ENCODE results near the gene PCNX4.
"Not testable (repeated sequence)": the region's sequence is repeated elsewhere in the genome, so short reads cannot be mapped to it uniquely, and the experiment has no call there.

PCNX4 gene

GRCh38 chr14:60099855-60100254 lies 8.1 kb downstream of the PCNX4 start:
- in situ Hi-C loops (cut with MboI; ENCODE audit: low sequenced_read_pairs), result not testable (repeated sequence)

GRCh38 chr14:60101786-60102185 lies 10.1 kb downstream of the PCNX4 start:
- in situ Hi-C loops (cut with MboI; ENCODE audit: low sequenced_read_pairs), result no loop called here

- in situ Hi-C loops (cut with MboI; ENCODE audit: low sequenced_read_pairs), result no loop called here
These were observed 10.7 kb downstream of the PCNX4 start for GRCh38 chr14:60102389-60102788.

GRCh38 chr14:60106339-60106738 lies 14.6 kb downstream of the PCNX4 start:
- in situ Hi-C loops (cut with MboI; ENCODE audit: low sequenced_read_pairs), result no loop called here

GRCh38 chr14:60107477-60107876 lies 15.8 kb downstream of the PCNX4 start:
- in situ Hi-C loops (cut with MboI; ENCODE audit: low sequenced_read_pairs), result no loop called here

- in situ Hi-C loops (cut with MboI; ENCODE audit: low sequenced_read_pairs), result no loop called here
These were observed 20.0 kb downstream of the PCNX4 start for GRCh38 chr14:60111732-60112131.

- in situ Hi-C loops (cut with MboI; ENCODE audit: low sequenced_read_pairs), result no loop called here
These were observed 23.2 kb downstream of the PCNX4 start for GRCh38 chr14:60114881-60115280.

GRCh38 chr14:60116181-60116580 lies 24.5 kb downstream of the PCNX4 start:
- in situ Hi-C loops (cut with MboI; ENCODE audit: low sequenced_read_pairs), result no loop called here

GRCh38 chr14:60125918-60126317 lies 34.2 kb downstream of the PCNX4 start:
- in situ Hi-C loops (cut with MboI; ENCODE audit: low sequenced_read_pairs), result no loop called here

GRCh38 chr14:60133487-60133886 lies 41.8 kb downstream of the PCNX4 start:
- in situ Hi-C loops (cut with MboI; ENCODE audit: low sequenced_read_pairs), result no loop called here

- in situ Hi-C loops (cut with MboI; ENCODE audit: low sequenced_read_pairs), result no loop called here
These were observed 43.0 kb downstream of the PCNX4 start for GRCh38 chr14:60134702-60135101.

GRCh38 chr14:60151715-60152114 lies 60.0 kb downstream of the PCNX4 start:
- in situ Hi-C loops (cut with MboI; ENCODE audit: low sequenced_read_pairs), result no loop called here

GRCh38 chr14:60153991-60154390 lies 62.3 kb downstream of the PCNX4 start:
- in situ Hi-C loops (cut with MboI; ENCODE audit: low sequenced_read_pairs), result no loop called here

- in situ Hi-C loops (cut with MboI; ENCODE audit: low sequenced_read_pairs), result no loop called here
These were observed 62.9 kb downstream of the PCNX4 start for GRCh38 chr14:60154671-60155070.

- in situ Hi-C loops (cut with MboI; ENCODE audit: low sequenced_read_pairs), result no loop called here
These were observed 68.7 kb downstream of the PCNX4 start for GRCh38 chr14:60160422-60160821.

GRCh38 chr14:60161196-60162107 lies 69.7 kb downstream of the PCNX4 start:
- in situ Hi-C loops (cut with MboI; ENCODE audit: low sequenced_read_pairs), result no loop called here

GRCh38 chr14:60163693-60164092 lies 72.0 kb downstream of the PCNX4 start:
- in situ Hi-C loops (cut with MboI; ENCODE audit: low sequenced_read_pairs), result no loop called here

- in situ Hi-C loops (cut with MboI; ENCODE audit: low sequenced_read_pairs), result no loop called here
These were observed 72.6 kb downstream of the PCNX4 start for GRCh38 chr14:60164404-60164711.

- in situ Hi-C loops (cut with MboI; ENCODE audit: low sequenced_read_pairs), result no loop called here
These were observed 73.2 kb downstream of the PCNX4 start, which contains the start of gene DHRS7 for GRCh38 chr14:60164712-60165546. TSS of gene DHRS7 (minus strand) at chr14:60165398. CDS start at chr14:60165309, 89 bp downstream.

- in situ Hi-C loops (cut with MboI; ENCODE audit: low sequenced_read_pairs), result no loop called here
These were observed 73.8 kb downstream of the PCNX4 start for GRCh38 chr14:60165547-60165876.

- in situ Hi-C loops (cut with MboI; ENCODE audit: low sequenced_read_pairs), result no loop called here
These were observed 74.4 kb downstream of the PCNX4 start for GRCh38 chr14:60166142-60166541.

- in situ Hi-C loops (cut with MboI; ENCODE audit: low sequenced_read_pairs), result no loop called here
These were observed 78.0 kb downstream of the PCNX4 start for GRCh38 chr14:60169722-60170121.
